IMR-90 (cell line): Measurements from ENCODE around the gene MEGF9. TPM values are rescaled to one million over a fixed set of nuclear protein-coding genes. Genes with fewer than 3 reads are reported as not detected.

Experiments
- ATAC-seq: fragments of 200-7000 bp; cut with Tn5 transposase; 2 replicates; pipeline ENCODE4 v1.9.1; 2020; ENCODE audit warnings: low read depth, mild to moderate bottlenecking, moderate library complexity
- BruUV-seq: library from RNA; stranded (reverse); fragments of 400-500 nt; replicated peaks from 2 replicates; lab custom pipeline; 2021; lab: Mats Ljungman, UMichigan
- CTCF ChIA-PET: fragments of 300-600 bp; formaldehyde crosslinking; extraction: SDS; loops from one replicate; lab custom pipeline; 2021; ENCODE audit warnings: antibody characterized with exemption; lab: Yijun Ruan, JAX
- POLR2A ChIA-PET: fragments of 300-600 bp; sonication (Branson Sonifier 250); formaldehyde crosslinking; loops from one replicate; lab custom pipeline; 2022; ENCODE audit warnings: antibody characterized with exemption; ENCODE audit not compliant: unreplicated experiment; lab: Charles Lee
- DNase-seq: peaks from one replicate; pipeline ENCODE4 v3.0.0; 2013
- H2AFZ ChIP-seq: replicated peaks from 2 replicates; pipeline ENCODE3; 2013; ENCODE audit warnings: low read length, mild to moderate bottlenecking; ENCODE audit not compliant: poor library complexity
- H2AK5ac ChIP-seq: 2 replicates; pipeline ENCODE4 v1.6.1; 2013; ENCODE audit warnings: low read depth, low read length, inconsistent platforms
- H2AK9ac ChIP-seq: replicated peaks from 2 replicates; pipeline ENCODE3; 2013; ENCODE audit warnings: mild to moderate bottlenecking, low read depth, low read length, moderate library complexity; ENCODE audit not compliant: poor library complexity
- H2BK120ac ChIP-seq: 2 replicates; pipeline ENCODE4 v1.6.1; 2013; ENCODE audit warnings: low read depth, low read length, inconsistent platforms
- H2BK15ac ChIP-seq: 3 replicates; pipeline ENCODE4 v1.6.1; 2013; ENCODE audit warnings: low read depth, low read length, inconsistent platforms
- H2BK20ac ChIP-seq: 2 replicates; pipeline ENCODE4 v1.6.1; 2013; ENCODE audit warnings: low read depth, mild to moderate bottlenecking, inconsistent platforms, low read length, moderate library complexity
- H2BK5ac ChIP-seq: 2 replicates; pipeline ENCODE4 v1.6.1; 2013; ENCODE audit warnings: mild to moderate bottlenecking, low read depth, low read length, inconsistent platforms; ENCODE audit not compliant: poor library complexity, severe bottlenecking
- H3K14ac ChIP-seq: replicated peaks from 2 replicates; pipeline ENCODE4 v1.6.1; 2013; ENCODE audit warnings: low read depth, low read length, inconsistent platforms
- H3K18ac ChIP-seq: 2 replicates; pipeline ENCODE4 v1.6.1; 2013; ENCODE audit warnings: low read depth, low read length, control low read depth
- H3K23ac ChIP-seq: 2 replicates; pipeline ENCODE4 v1.6.1; 2013; ENCODE audit warnings: low read depth, low read length, inconsistent platforms
- H3K27ac ChIP-seq: 2 replicates; pipeline ENCODE4 v1.5.1; 2013; ENCODE audit warnings: mild to moderate bottlenecking, control low read depth, low read length; ENCODE audit not compliant: insufficient read depth
- H3K27me3 ChIP-seq: 2 replicates; pipeline ENCODE4 v1.6.1; 2013; ENCODE audit warnings: low read length; ENCODE audit not compliant: control insufficient read depth, insufficient read depth
- H3K36me3 ChIP-seq: 2 replicates; pipeline ENCODE4 v1.6.1; 2013; ENCODE audit warnings: low read length, mixed read lengths; ENCODE audit not compliant: control insufficient read depth, insufficient read depth
- H3K4ac ChIP-seq: 2 replicates; pipeline ENCODE4 v1.6.1; 2013; ENCODE audit warnings: low read depth, low read length, inconsistent platforms
- H3K4me1 ChIP-seq: 2 replicates; pipeline ENCODE4 v1.6.1; 2013; ENCODE audit warnings: low read length, mixed read lengths; ENCODE audit not compliant: control insufficient read depth, insufficient read depth
- H3K4me2 ChIP-seq: 2 replicates; pipeline ENCODE4 v1.6.1; 2013; ENCODE audit warnings: low read depth, mild to moderate bottlenecking, control low read depth, low read length, moderate library complexity
- H3K4me3 ChIP-seq: 2 replicates; pipeline ENCODE4 v1.5.1; 2013; ENCODE audit warnings: low read depth, mild to moderate bottlenecking, control low read depth, low read length, moderate library complexity; ENCODE audit not compliant: insufficient read depth
- H3K56ac ChIP-seq: 2 replicates; pipeline ENCODE4 v1.6.1; 2013; ENCODE audit warnings: low read length, inconsistent platforms; ENCODE audit not compliant: insufficient read depth; ENCODE audit errors: extremely low read depth
- H3K79me1 ChIP-seq, 2 experiments: 2 replicates each; pipeline ENCODE4 v1.6.1; 2013; ENCODE audit warnings: low read length in 2 of 2, inconsistent platforms in 1 of 2, low read depth in 1 of 2
- H3K9ac ChIP-seq: 2 replicates; pipeline ENCODE4 v1.6.1; 2013; ENCODE audit warnings: low read depth, low read length, control low read depth
- H3K9me1 ChIP-seq: 2 replicates; pipeline ENCODE4 v1.6.1; 2013; ENCODE audit warnings: low read length, inconsistent platforms; ENCODE audit not compliant: insufficient read depth
- H3K9me3 ChIP-seq: 2 replicates; pipeline ENCODE4 v1.6.1; 2013; ENCODE audit warnings: low read length; ENCODE audit not compliant: control insufficient read depth, insufficient read depth
- H4K20me1 ChIP-seq: 2 replicates; pipeline ENCODE4 v1.6.1; 2013; ENCODE audit warnings: low read length, inconsistent platforms; ENCODE audit not compliant: insufficient read depth
- H4K5ac ChIP-seq: 2 replicates; pipeline ENCODE4 v1.6.1; 2013; ENCODE audit warnings: mild to moderate bottlenecking, low read depth, low read length, control low read depth
- H4K8ac ChIP-seq, 2 experiments: 2 replicates each; pipeline ENCODE4 v1.6.1; 2013; ENCODE audit warnings: low read depth in 2 of 2, low read length in 2 of 2, control low read depth in 1 of 2, inconsistent platforms in 1 of 2
- H4K91ac ChIP-seq: 2 replicates; pipeline ENCODE4 v1.6.1; 2013; ENCODE audit warnings: low read depth, low read length, inconsistent platforms; ENCODE audit not compliant: insufficient read depth
- BHLHE40 ChIP-seq: fragments of 150-350 bp; IDR thresholded peaks from 2 replicates; pipeline ENCODE4 v1.6.1; 2016; ENCODE audit warnings: mild to moderate bottlenecking, low read depth, low read length
- CEBPB ChIP-seq: IDR thresholded peaks from 2 replicates; pipeline ENCODE4 v1.6.1; 2012; ENCODE audit warnings: low read depth, low read length, improper control_type of control experiment
- CHD1 ChIP-seq: IDR thresholded peaks from 2 replicates; pipeline ENCODE4 v1.6.1; 2012; ENCODE audit warnings: low read depth, low read length, improper control_type of control experiment
- FOS ChIP-seq: fragments of 150-350 bp; IDR thresholded peaks from 2 replicates; pipeline ENCODE4 v1.6.1; 2016; ENCODE audit warnings: low read depth, low read length
- MAFK ChIP-seq: IDR thresholded peaks from 2 replicates; pipeline ENCODE4 v1.6.1; 2012; ENCODE audit warnings: low read depth, low read length, improper control_type of control experiment
- MAZ ChIP-seq: IDR thresholded peaks from 2 replicates; pipeline ENCODE4 v1.6.1; 2012; ENCODE audit warnings: low read depth, mild to moderate bottlenecking, low read length, improper control_type of control experiment, moderate library complexity, borderline replicate concordance
- MXI1 ChIP-seq: IDR thresholded peaks from 2 replicates; pipeline ENCODE4 v1.6.1; 2012; ENCODE audit warnings: low read depth, mild to moderate bottlenecking, low read length, moderate library complexity, borderline replicate concordance
- NFE2L2 ChIP-seq: fragments of 150-350 bp; IDR thresholded peaks from 2 replicates; pipeline ENCODE4 v1.6.1; 2016; ENCODE audit warnings: low read depth, mild to moderate bottlenecking, low read length
- POLR2A ChIP-seq: IDR thresholded peaks from 2 replicates; pipeline ENCODE4 v1.6.1; 2012; ENCODE audit warnings: mild to moderate bottlenecking, low read depth, low read length
- RAD21 ChIP-seq: IDR thresholded peaks from 2 replicates; pipeline ENCODE4 v1.6.1; 2012; ENCODE audit warnings: low read length, improper control_type of control experiment
- RCOR1 ChIP-seq: IDR thresholded peaks from 2 replicates; pipeline ENCODE4 v1.6.1; 2012; ENCODE audit warnings: mild to moderate bottlenecking, low read length, improper control_type of control experiment; ENCODE audit not compliant: insufficient replicate concordance
- RFX5 ChIP-seq: IDR thresholded peaks from 2 replicates; pipeline ENCODE4 v1.8.0; 2012; ENCODE audit warnings: low read depth, mild to moderate bottlenecking, low read length, moderate library complexity
- SMC3 ChIP-seq: fragments of 150-350 bp; IDR thresholded peaks from 2 replicates; pipeline ENCODE4 v1.6.1; 2016; ENCODE audit warnings: low read depth, mild to moderate bottlenecking, antibody characterized with exemption, low read length, moderate library complexity
- WGBS, 2 experiments: methylation state at CpG; one replicate each; pipeline versions ENCODE4 v1.1.5 to v1.1.7; 2013; ENCODE audit warnings: missing lambda C conversion rate in 2 of 2; ENCODE audit not compliant: insufficient read length in 1 of 2; ENCODE audit errors: extremely low coverage in 2 of 2; 5-methylcytosine and 5-hydroxymethylcytosine counted together
- dilution Hi-C: fragments of 300-500 bp; cut with HindIII; formaldehyde crosslinking; loops from one replicate; pipeline ENCODE4 v1.14.3; 2018; ENCODE audit warnings: low sequenced_read_pairs; ENCODE audit not compliant: unreplicated experiment
- in situ Hi-C: fragments of 300-500 bp; cut with MboI; formaldehyde crosslinking; loops from 3 replicates; pipeline ENCODE4 v1.14.3; 2019; ENCODE audit warnings: low sequenced_read_pairs, inconsistent platforms, mixed read lengths
- intact Hi-C: fragments of 100-400 bp; cut with micrococcal nuclease; formaldehyde crosslinking; loops from 2 replicates; pipeline ENCODE4 v1.10.0; 2022
- polyA plus RNA-seq, 3 experiments: library from polyadenylated mRNA; depleted of rRNA; stranded (reverse); fragments of >200 nt; gene quantifications; 2 replicates each; pipeline ENCODE4 v1.2.3, GENCODE V29; 2012; ENCODE audit warnings: low replicate concordance in 1 of 3
- total RNA-seq: library from RNA; depleted of rRNA; stranded (reverse); fragments of >200 nt; gene quantifications from 2 replicates; pipeline ENCODE4 v1.2.3, GENCODE V29; 2012
- TF ChIP-seq, protein P1 (sequence below): fragments of 150-350 bp; IDR thresholded peaks from 2 replicates; pipeline ENCODE4 v1.6.1; 2017; ENCODE audit warnings: mild to moderate bottlenecking, antibody characterized with exemption, low read length, low read depth

Gene MEGF9
- total and polyA plus RNA-seq, 2 of the 4 experiments (the other 2 are of a cell fraction), result 3.4 TPM

GRCh38 chr9:120696551-120697230 lies 17.6 kb downstream of the MEGF9 start:
- H4K8ac ChIP-seq, result peak overlapping the region in 1 of 2 experiments; percentile 19; a peak in 1 of 4 replicates
- H4K91ac ChIP-seq, result no peak overlapping the region
- no peak overlapping the region for H3K4me3 ChIP-seq
- no TSS peak for BruUV-seq
- H2BK20ac ChIP-seq, result no peak overlapping the region
- H2BK120ac ChIP-seq, result peak overlapping the region; percentile 65; the same call in 1 of the 2 replicates
- peak; percentile 38 for DNase-seq
- no peaks in the 10 kb centered on the region for H3K36me3 ChIP-seq
- H3K9me1 ChIP-seq, result peaks cover 8% of the 10 kb centered on the region
- peak overlapping the region; percentile 7; the same call in 1 of the 2 replicates for H3K4ac ChIP-seq
- peak overlapping the region; percentile 23; the same call in 1 of the 2 replicates for H3K27ac ChIP-seq
- ATAC-seq, result peak; percentile 58
- peaks cover 16% of the 10 kb centered on the region for H3K4me1 ChIP-seq
- no peak overlapping the region for H3K23ac ChIP-seq
- CTCF ChIA-PET, result interaction anchor here (0.6 kb wide), 1 partner anchor 34 kb away, joined by 5 read pairs; no protein-coding TSS in a partner anchor
- WGBS, 2 experiments, result 40% methylated on average over 1 of the region's 3 CpGs; no CpG with 5 or more reads in 1 of the 2 experiments
- POLR2A ChIA-PET, result no interaction called here
- in situ Hi-C loops (no loop called here), dilution Hi-C loops (no loop called here), intact Hi-C loops (no loop called here)
- peak overlapping the region; percentile 7; the same call in 1 of the 2 replicates for H3K18ac ChIP-seq
- peak overlapping the region; percentile 89 for H2BK5ac ChIP-seq
- 0 out of 2 replicates have a peak overlapping the region, but pooled peaks have one; percentile 10 for H3K14ac ChIP-seq
- H2BK15ac ChIP-seq, result no peak overlapping the region
- H3K27me3 ChIP-seq, result no peaks in the 10 kb centered on the region
- H4K5ac ChIP-seq, result no peak overlapping the region
- H3K56ac ChIP-seq, result no peak overlapping the region
- H3K4me2 ChIP-seq, result peak overlapping the region; percentile 40
- no peak overlapping the region for H3K9ac ChIP-seq
- H2AK9ac ChIP-seq, result no peak overlapping the region
- H3K79me1 ChIP-seq, result peaks cover 7 to 49% of the 10 kb centered on the region in 2 experiments
- H2AFZ ChIP-seq, result no peak overlapping the region
- no peaks in the 10 kb centered on the region; the same call in 1 of the 2 replicates for H4K20me1 ChIP-seq
- no peak for TF ChIP-seq FOS
- no peak for TF ChIP-seq NFE2L2
- no peak for TF ChIP-seq RCOR1
- no peak for TF ChIP-seq RAD21
- TF ChIP-seq, protein P1, sequence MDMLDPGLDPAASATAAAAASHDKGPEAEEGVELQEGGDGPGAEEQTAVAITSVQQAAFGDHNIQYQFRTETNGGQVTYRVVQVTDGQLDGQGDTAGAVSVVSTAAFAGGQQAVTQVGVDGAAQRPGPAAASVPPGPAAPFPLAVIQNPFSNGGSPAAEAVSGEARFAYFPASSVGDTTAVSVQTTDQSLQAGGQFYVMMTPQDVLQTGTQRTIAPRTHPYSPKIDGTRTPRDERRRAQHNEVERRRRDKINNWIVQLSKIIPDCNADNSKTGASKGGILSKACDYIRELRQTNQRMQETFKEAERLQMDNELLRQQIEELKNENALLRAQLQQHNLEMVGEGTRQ, result no peak
- TF ChIP-seq POLR2A, result no peak
- no peak for TF ChIP-seq CEBPB
- no peak for TF ChIP-seq RFX5
- no peak for TF ChIP-seq BHLHE40
- no peak for TF ChIP-seq MAFK
- TF ChIP-seq MXI1, result no peak
- no peak for TF ChIP-seq MAZ
- TF ChIP-seq CHD1, result no peak
- TF ChIP-seq SMC3, result no peak
- no peaks in the 10 kb centered on the region for H3K9me3 ChIP-seq
- no peak overlapping the region for H2AK5ac ChIP-seq
